ENCODE data around the gene PLA2G6. TPM values are rescaled to one million over a fixed set of nuclear protein-coding genes. Genes with fewer than 3 reads are reported as not detected.

PLA2G6 gene
- total RNA-seq, 5 donors from 2014 or later (not counting 1 experiment from before 2014, with no cell fraction given): 93.6 to 197 (median 162) TPM

GRCh38 chr22:38111925-38112355 lies 69.7 kb downstream of the PLA2G6 start:
- H3K27ac ChIP-seq (ENCODE audit: low read length): no peak overlapping the region
- Mint-ChIP-seq H3K9me3 (no peaks in the 10 kb centered on the region), H3K4me3 (no peak overlapping the region), H3K4me1 (peaks cover 3 to 6% (median 5%) of the 10 kb centered on the region in 3 donors), H3K36me3 (peaks cover 13% of the 10 kb centered on the region), H3K27me3 (no peaks in the 10 kb centered on the region), H3K27ac (no peak overlapping the region)
- H3K4me3 ChIP-seq (ENCODE audit: control insufficient read depth in 1 of 2, extremely low read depth in 1 of 2, low read length in 1 of 2): no peak overlapping the region
- H3K4me1 ChIP-seq (ENCODE audit: control insufficient read depth in 1 of 2, extremely low read depth in 1 of 2, insufficient read depth in 2 of 2, low read length in 2 of 2): peaks cover 0 to 8% of the 10 kb centered on the region in 2 experiments
- DNase-seq: no peak
- ATAC-seq (replicated peaks in 1 of 4): no peak
- POLR2A ChIA-PET: no interaction called here
- no peaks in the 10 kb centered on the region for H3K27me3 ChIP-seq (replicated peaks in 1 of 2; ENCODE audit: control insufficient read depth in 2 of 2, extremely low read depth in 1 of 2, insufficient read depth in 2 of 2, low read length in 1 of 2)
- 94% methylated on average over 11 of the region's 11 CpGs for WGBS (ENCODE audit: insufficient coverage)
- peaks cover 3 to 17% of the 10 kb centered on the region in 2 donors for H3K36me3 ChIP-seq (ENCODE audit: control insufficient read depth in 2 of 2, extremely low read depth in 1 of 2, insufficient read depth in 1 of 2, low read length in 1 of 2)
- H3K9me3 ChIP-seq: no peaks in the 10 kb centered on the region
- CTCF ChIA-PET: interaction anchor here in 1 of 2 donors (0.6 kb wide), 1 partner anchor 107 kb away, joined by 4 read pairs; no protein-coding TSS in a partner anchor

GRCh38 chr22:38110863-38111852 lies 70.5 kb downstream of the PLA2G6 start:
- POLR2A ChIA-PET: interaction anchor here in 1 of 2 donors (0.6 kb wide), 1 partner anchor 118 kb away, joined by 3 read pairs; no protein-coding TSS in a partner anchor
- no peak for ATAC-seq (replicated peaks in 1 of 4)
- CTCF ChIA-PET: no interaction called here

GRCh38 chr22:38110008-38110862 lies 71.4 kb downstream of the PLA2G6 start, which contains the start of gene BAIAP2L2:
Gene BAIAP2L2, minus strand, starts transcription at chr22:38110684. Its CDS starts 159 bp downstream, at chr22:38110525.
- ATAC-seq (replicated peaks in 1 of 4): no peak
- peaks cover 10% of the 10 kb centered on the region for H3K36me3 Mint-ChIP-seq
- no peak within 1 kb of the TSS for H3K4me3 ChIP-seq (ENCODE audit: control insufficient read depth in 1 of 2, extremely low read depth in 1 of 2, low read length in 1 of 2)
- peak within 1 kb of the TSS; percentile 64 to 71 for H3K27ac Mint-ChIP-seq
- H3K4me1 Mint-ChIP-seq: peaks cover 5 to 8% (median 6%) of the 10 kb centered on the region in 3 donors
- no peaks in the 10 kb centered on the region for H3K9me3 Mint-ChIP-seq
- ChIA-PET POLR2A (no interaction called here), CTCF (no interaction called here)
- WGBS (ENCODE audit: insufficient coverage): 92% methylated on average over 14 of the region's 19 CpGs
- no peak within 1 kb of the TSS for H3K4me3 Mint-ChIP-seq
- no peaks in the 10 kb centered on the region for H3K27me3 Mint-ChIP-seq
- H3K4me1 ChIP-seq (ENCODE audit: control insufficient read depth in 1 of 2, extremely low read depth in 1 of 2, insufficient read depth in 2 of 2, low read length in 2 of 2): peaks cover 0 to 9% of the 10 kb centered on the region in 2 experiments
- no peaks in the 10 kb centered on the region for H3K27me3 ChIP-seq (replicated peaks in 1 of 2; ENCODE audit: control insufficient read depth in 2 of 2, extremely low read depth in 1 of 2, insufficient read depth in 2 of 2, low read length in 1 of 2)
- peaks cover 3 to 14% of the 10 kb centered on the region in 2 donors for H3K36me3 ChIP-seq (ENCODE audit: control insufficient read depth in 2 of 2, extremely low read depth in 1 of 2, insufficient read depth in 1 of 2, low read length in 1 of 2)
- no peak for DNase-seq
- H3K27ac ChIP-seq (ENCODE audit: low read length): no peak within 1 kb of the TSS
- H3K9me3 ChIP-seq: no peaks in the 10 kb centered on the region

More at GRCh38 chr22:38110863-38111852, 70.5 kb downstream of the PLA2G6 start:
- H3K9me3 ChIP-seq: no peaks in the 10 kb centered on the region
- H3K36me3 Mint-ChIP-seq: peaks cover 13% of the 10 kb centered on the region
- DNase-seq: no peak
- no peaks in the 10 kb centered on the region for H3K27me3 Mint-ChIP-seq
- no peaks in the 10 kb centered on the region for H3K27me3 ChIP-seq (replicated peaks in 1 of 2; ENCODE audit: control insufficient read depth in 2 of 2, extremely low read depth in 1 of 2, insufficient read depth in 2 of 2, low read length in 1 of 2)
- no peak overlapping the region for H3K4me3 ChIP-seq (ENCODE audit: control insufficient read depth in 1 of 2, extremely low read depth in 1 of 2, low read length in 1 of 2)
- peaks cover 3 to 17% of the 10 kb centered on the region in 2 donors for H3K36me3 ChIP-seq (ENCODE audit: control insufficient read depth in 2 of 2, extremely low read depth in 1 of 2, insufficient read depth in 1 of 2, low read length in 1 of 2)
- peaks cover 0 to 8% of the 10 kb centered on the region in 2 experiments for H3K4me1 ChIP-seq (ENCODE audit: control insufficient read depth in 1 of 2, extremely low read depth in 1 of 2, insufficient read depth in 2 of 2, low read length in 2 of 2)
- H3K27ac Mint-ChIP-seq: no peak overlapping the region
- WGBS (ENCODE audit: insufficient coverage): 93% methylated on average over 27 of the region's 30 CpGs
- H3K27ac ChIP-seq (ENCODE audit: low read length): no peak overlapping the region
- no peak overlapping the region for H3K4me3 Mint-ChIP-seq
- no peaks in the 10 kb centered on the region for H3K9me3 Mint-ChIP-seq
- peaks cover 3 to 6% (median 5%) of the 10 kb centered on the region in 3 donors for H3K4me1 Mint-ChIP-seq

- H3K9me3 Mint-ChIP-seq: no peaks in the 10 kb centered on the region
Measured at GRCh38 chr22:38109371-38110001, 72.1 kb downstream of the PLA2G6 start.

GRCh38 chr22:38108561-38109319 lies 72.9 kb downstream of the PLA2G6 start:
- POLR2A ChIA-PET: no interaction called here
- 94% methylated on average over 13 of the region's 15 CpGs for WGBS (ENCODE audit: insufficient coverage)
- H3K27ac Mint-ChIP-seq: no peak overlapping the region

More at GRCh38 chr22:38109371-38110001, 72.1 kb downstream of the PLA2G6 start:
- Histone ChIP-seq H3K9me3 (no peaks in the 10 kb centered on the region), H3K27me3 (replicated peaks in 1 of 2; ENCODE audit: control insufficient read depth in 2 of 2, extremely low read depth in 1 of 2, insufficient read depth in 2 of 2, low read length in 1 of 2) (no peaks in the 10 kb centered on the region), H3K4me3 (ENCODE audit: control insufficient read depth in 1 of 2, extremely low read depth in 1 of 2, low read length in 1 of 2) (no peak overlapping the region), H3K27ac (ENCODE audit: low read length) (no peak overlapping the region), H3K36me3 (ENCODE audit: control insufficient read depth in 2 of 2, extremely low read depth in 1 of 2, insufficient read depth in 1 of 2, low read length in 1 of 2) (peaks cover 3 to 10% of the 10 kb centered on the region in 2 donors), H3K4me1 (ENCODE audit: control insufficient read depth in 1 of 2, extremely low read depth in 1 of 2, insufficient read depth in 2 of 2, low read length in 2 of 2) (peaks cover 0 to 10% of the 10 kb centered on the region in 2 experiments)
- Mint-ChIP-seq H3K36me3 (peaks cover 8% of the 10 kb centered on the region), H3K4me3 (no peak overlapping the region), H3K4me1 (peaks cover 9 to 10% (median 10%) of the 10 kb centered on the region in 3 donors), H3K27ac (peak overlapping the region; percentile 64 to 71), H3K27me3 (no peaks in the 10 kb centered on the region)
- POLR2A ChIA-PET: no interaction called here
- DNase-seq: peak in 4 of 35 experiments; percentile 6 to 32 (median 24)
- 93% methylated on average over 17 of the region's 22 CpGs for WGBS (ENCODE audit: insufficient coverage)
- peak; percentile 24 to 36 (median 26) for ATAC-seq (replicated peaks in 1 of 4)
- CTCF ChIA-PET: no interaction called here

More at GRCh38 chr22:38108561-38109319, 72.9 kb downstream of the PLA2G6 start:
- H3K27me3 Mint-ChIP-seq: no peaks in the 10 kb centered on the region
- H3K4me1 Mint-ChIP-seq: peaks cover 10 to 12% (median 11%) of the 10 kb centered on the region in 3 donors
- no peak overlapping the region for H3K27ac ChIP-seq (ENCODE audit: low read length)
- peak in 6 of 35 experiments; percentile 12 to 22 (median 13) for DNase-seq
- peak overlapping the region in 1 of 3 donors; percentile 19 for H3K4me3 Mint-ChIP-seq
- H3K9me3 Mint-ChIP-seq: no peaks in the 10 kb centered on the region
- no peaks in the 10 kb centered on the region for H3K9me3 ChIP-seq
- CTCF ChIA-PET: no interaction called here
- H3K36me3 Mint-ChIP-seq: peaks cover 5% of the 10 kb centered on the region
- H3K4me3 ChIP-seq (ENCODE audit: control insufficient read depth in 1 of 2, extremely low read depth in 1 of 2, low read length in 1 of 2): no peak overlapping the region
- H3K27me3 ChIP-seq (replicated peaks in 1 of 2; ENCODE audit: control insufficient read depth in 2 of 2, extremely low read depth in 1 of 2, insufficient read depth in 2 of 2, low read length in 1 of 2): no peaks in the 10 kb centered on the region
- ATAC-seq (replicated peaks in 1 of 4): peak; percentile 22 to 67 (median 29)
- peaks cover 0 to 10% of the 10 kb centered on the region in 2 experiments for H3K4me1 ChIP-seq (ENCODE audit: control insufficient read depth in 1 of 2, extremely low read depth in 1 of 2, insufficient read depth in 2 of 2, low read length in 2 of 2)
- H3K36me3 ChIP-seq (ENCODE audit: control insufficient read depth in 2 of 2, extremely low read depth in 1 of 2, insufficient read depth in 1 of 2, low read length in 1 of 2): peaks cover 3 to 10% of the 10 kb centered on the region in 2 donors
